OCI-LY1 (cell line): ENCODE data around the gene C17orf114.

ENCODE experiments used
- H2AFZ ChIP-seq: fragments of 200-600 bp; sonication (generic), shearing (Covaris generic); 2 replicates; pipeline ENCODE4 v1.6.0; 2014; ENCODE audit warnings: antibody characterized with exemption, mild to moderate bottlenecking, low read length
- H3F3A ChIP-seq: fragments of 200-600 bp; sonication (generic), shearing (Covaris generic); 2 replicates; pipeline ENCODE4 v1.6.0; 2014; ENCODE audit warnings: mild to moderate bottlenecking, antibody characterized with exemption, low read length, moderate library complexity; ENCODE audit not compliant: insufficient read depth
- H3K27ac ChIP-seq: fragments of 200-600 bp; sonication (generic); 2 replicates; pipeline ENCODE4 v1.5.1; 2014; ENCODE audit warnings: low read length, mixed run types, mild to moderate bottlenecking, low read depth; ENCODE audit not compliant: poor library complexity, severe bottlenecking
- H3K27me3 ChIP-seq: fragments of 200-600 bp; sonication (generic); 2 replicates; pipeline ENCODE4 v1.6.0; 2014; ENCODE audit warnings: antibody characterized with exemption, mild to moderate bottlenecking, low read length, moderate library complexity; ENCODE audit not compliant: insufficient read depth
- H3K36me3 ChIP-seq: fragments of 200-600 bp; sonication (generic); 2 replicates; pipeline ENCODE4 v1.6.1; 2014; ENCODE audit warnings: mild to moderate bottlenecking, antibody characterized with exemption, low read length, moderate library complexity, mixed read lengths; ENCODE audit not compliant: insufficient read depth
- H3K4me1 ChIP-seq: fragments of 200-600 bp; sonication (generic); 2 replicates; pipeline ENCODE4 v1.5.1; 2014; ENCODE audit warnings: mild to moderate bottlenecking, low read length, moderate library complexity; ENCODE audit not compliant: insufficient read depth, severe bottlenecking
- H3K4me2 ChIP-seq: fragments of 200-600 bp; sonication (generic), shearing (Covaris generic); 2 replicates; pipeline ENCODE4 v1.6.1; 2014; ENCODE audit warnings: low read length
- H3K4me3 ChIP-seq: fragments of 200-600 bp; sonication (generic); 2 replicates; pipeline ENCODE4 v1.5.1; 2014; ENCODE audit warnings: low read length, low read depth, mild to moderate bottlenecking, mixed read lengths; ENCODE audit not compliant: poor library complexity, severe bottlenecking
- H3K79me2 ChIP-seq: fragments of 200-600 bp; shearing (Covaris generic); 2 replicates; pipeline ENCODE4 v1.6.1; 2016; ENCODE audit warnings: mixed run types, low read length, mixed read lengths; ENCODE audit not compliant: insufficient read depth
- H3K9ac ChIP-seq: fragments of 200-600 bp; sonication (generic), shearing (Covaris generic); 2 replicates; pipeline ENCODE4 v1.6.1; 2014; ENCODE audit warnings: mild to moderate bottlenecking, low read length, mixed read lengths
- H3K9me2 ChIP-seq: fragments of 200-600 bp; sonication (generic), shearing (Covaris generic); 2 replicates; pipeline ENCODE4 v1.6.1; 2014; ENCODE audit warnings: low read depth, mild to moderate bottlenecking, low read length, mixed read lengths
- H3K9me3 ChIP-seq: fragments of 200-600 bp; shearing (Covaris generic); 2 replicates; pipeline ENCODE4 v1.6.1; 2014; ENCODE audit warnings: low read length, mixed read lengths
- H4K20me1 ChIP-seq: fragments of 200-600 bp; sonication (generic), shearing (Covaris generic); 2 replicates; pipeline ENCODE4 v1.6.0; 2016; ENCODE audit warnings: mild to moderate bottlenecking, low read length; ENCODE audit not compliant: insufficient read depth
- EZH2 ChIP-seq: fragments of 200-600 bp; sonication (generic), shearing (Covaris generic); IDR thresholded peaks from 2 replicates; pipeline ENCODE4 v1.8.0; 2017; ENCODE audit warnings: borderline replicate concordance, mixed run types, mild to moderate bottlenecking, antibody characterized with exemption, low read length, moderate library complexity, mixed read lengths
- TF ChIP-seq, protein P1 (sequence below): fragments of 200-600 bp; sonication (generic), shearing (Covaris generic); IDR thresholded peaks from 2 replicates; pipeline ENCODE4 v1.5.1; 2017; ENCODE audit warnings: mild to moderate bottlenecking, antibody characterized with exemption, low read length, moderate library complexity, mixed read lengths

The C17orf114 gene

DNA sequence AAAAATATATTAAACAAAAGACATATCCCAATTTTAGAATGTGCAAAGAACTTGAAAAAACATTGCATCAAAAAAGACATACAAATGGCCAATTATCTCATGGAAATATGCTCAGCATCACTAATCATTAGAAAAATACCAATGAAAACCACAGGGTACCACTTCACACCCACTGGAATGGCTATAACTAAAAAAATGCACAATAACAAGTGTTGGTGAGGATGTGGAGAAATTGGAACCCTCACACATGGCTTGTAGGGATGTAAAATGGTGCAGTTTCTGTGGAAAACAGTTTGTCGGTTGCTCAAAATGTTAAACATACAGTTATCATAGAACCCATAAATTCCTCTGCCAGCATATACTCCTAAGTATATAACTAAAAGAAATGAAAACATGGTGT lies 7.0 kb downstream of the C17orf114 start:
- Histone ChIP-seq H3K9me2 (no peaks in the 10 kb centered on the region), H3K79me2 (peaks cover 4% of the 10 kb centered on the region; the same call in 1 of the 2 replicates), H3K36me3 (peaks cover 17% of the 10 kb centered on the region), H3K9ac (no peak overlapping the region), H3K27me3 (no peaks in the 10 kb centered on the region), H3F3A (no peaks in the 10 kb centered on the region), H2AFZ (peak overlapping the region; percentile 89), H4K20me1 (no peaks in the 10 kb centered on the region), H3K9me3 (no peaks in the 10 kb centered on the region), H3K4me3 (no peak overlapping the region), H3K4me1 (peaks cover 20% of the 10 kb centered on the region), H3K27ac (no peak overlapping the region), H3K4me2 (no peak overlapping the region; the same call in 1 of the 2 replicates)
- TF ChIP-seq EZH2: no peak
- TF ChIP-seq, protein P1, sequence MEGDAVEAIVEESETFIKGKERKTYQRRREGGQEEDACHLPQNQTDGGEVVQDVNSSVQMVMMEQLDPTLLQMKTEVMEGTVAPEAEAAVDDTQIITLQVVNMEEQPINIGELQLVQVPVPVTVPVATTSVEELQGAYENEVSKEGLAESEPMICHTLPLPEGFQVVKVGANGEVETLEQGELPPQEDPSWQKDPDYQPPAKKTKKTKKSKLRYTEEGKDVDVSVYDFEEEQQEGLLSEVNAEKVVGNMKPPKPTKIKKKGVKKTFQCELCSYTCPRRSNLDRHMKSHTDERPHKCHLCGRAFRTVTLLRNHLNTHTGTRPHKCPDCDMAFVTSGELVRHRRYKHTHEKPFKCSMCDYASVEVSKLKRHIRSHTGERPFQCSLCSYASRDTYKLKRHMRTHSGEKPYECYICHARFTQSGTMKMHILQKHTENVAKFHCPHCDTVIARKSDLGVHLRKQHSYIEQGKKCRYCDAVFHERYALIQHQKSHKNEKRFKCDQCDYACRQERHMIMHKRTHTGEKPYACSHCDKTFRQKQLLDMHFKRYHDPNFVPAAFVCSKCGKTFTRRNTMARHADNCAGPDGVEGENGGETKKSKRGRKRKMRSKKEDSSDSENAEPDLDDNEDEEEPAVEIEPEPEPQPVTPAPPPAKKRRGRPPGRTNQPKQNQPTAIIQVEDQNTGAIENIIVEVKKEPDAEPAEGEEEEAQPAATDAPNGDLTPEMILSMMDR: no peak

DNA sequence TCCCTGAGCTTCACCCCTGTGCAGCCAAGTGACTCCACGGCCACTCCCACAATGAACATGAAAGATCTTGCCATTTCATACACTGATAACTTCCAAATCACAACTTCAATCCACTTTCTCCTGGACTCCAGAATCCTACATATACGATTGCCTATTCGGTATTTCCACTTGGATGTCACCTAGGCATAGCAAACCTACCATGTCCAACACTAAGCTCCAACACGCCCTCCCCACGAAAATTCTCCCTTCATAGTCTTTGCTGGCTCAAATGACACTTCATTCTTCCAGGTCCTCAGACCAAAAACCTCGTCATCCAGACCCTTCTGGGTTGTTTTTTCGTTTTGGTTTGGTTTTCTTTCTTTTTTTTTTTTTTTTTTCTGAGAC lies 11.4 kb downstream of the C17orf114 start:
- H3F3A ChIP-seq: no peaks in the 10 kb centered on the region
- H3K9me3 ChIP-seq: no peaks in the 10 kb centered on the region
- TF ChIP-seq, protein P1: no peak
- no peak for TF ChIP-seq EZH2
- H2AFZ ChIP-seq: no peak overlapping the region
- H3K27me3 ChIP-seq: peaks cover 5% of the 10 kb centered on the region; the same call in 1 of the 2 replicates
- peaks cover 19% of the 10 kb centered on the region for H3K4me1 ChIP-seq
- H3K9me2 ChIP-seq: no peaks in the 10 kb centered on the region
- no peaks in the 10 kb centered on the region for H3K79me2 ChIP-seq
- peak overlapping the region; percentile 68 for H3K4me3 ChIP-seq
- no peaks in the 10 kb centered on the region for H4K20me1 ChIP-seq
- peak overlapping the region; percentile 100 for H3K4me2 ChIP-seq
- H3K36me3 ChIP-seq: no peaks in the 10 kb centered on the region
- peak overlapping the region; percentile 72; the same call in 1 of the 2 replicates for H3K9ac ChIP-seq
- no peak overlapping the region for H3K27ac ChIP-seq

DNA sequence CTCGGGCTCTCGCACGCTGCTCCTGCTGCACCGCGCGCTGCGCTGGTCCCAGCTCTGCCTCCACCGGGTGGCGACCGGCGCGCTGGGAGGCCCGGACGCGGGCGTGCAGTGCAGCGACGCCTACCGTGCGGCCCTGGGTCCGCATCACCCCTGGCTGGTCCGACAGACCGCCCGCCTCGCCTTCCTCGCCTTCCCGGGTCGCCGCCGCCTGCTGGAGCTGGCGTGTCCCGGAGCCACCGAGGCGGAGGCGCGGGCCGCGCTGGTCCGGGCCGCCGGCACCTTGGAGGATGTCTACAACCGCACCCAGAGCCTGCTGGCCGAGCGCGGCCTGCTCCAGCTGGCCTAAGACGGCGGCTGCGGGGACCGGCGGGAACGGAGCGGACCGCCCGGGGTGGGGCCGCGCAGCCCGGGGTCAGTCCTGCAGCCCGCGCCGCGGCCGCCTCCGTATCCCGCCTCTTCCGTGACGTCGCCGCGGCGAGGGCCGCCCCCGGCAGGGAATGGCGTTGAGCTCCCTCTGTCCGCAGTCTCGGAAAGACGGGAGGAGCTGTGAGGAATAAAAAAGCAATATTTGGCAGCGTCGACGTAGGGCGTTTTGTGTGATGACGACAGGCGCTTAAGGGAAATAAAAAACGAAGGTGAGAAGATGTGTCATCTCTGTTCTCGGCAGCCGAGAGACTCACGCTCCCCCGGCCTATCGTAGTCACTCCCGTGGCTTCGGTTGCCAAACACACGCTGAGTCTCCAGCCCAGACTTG lies 12.0 kb downstream of the C17orf114 start:
- TF ChIP-seq EZH2: no peak
- TF ChIP-seq, protein P1: peak; percentile 75
- no peak overlapping the region; the same call in 1 of the 2 replicates for H2AFZ ChIP-seq
- H3K4me2 ChIP-seq: peak overlapping the region; percentile 100
- H3K4me3 ChIP-seq: peak overlapping the region; percentile 68
- no peaks in the 10 kb centered on the region for H3K9me2 ChIP-seq
- H3K9me3 ChIP-seq: no peaks in the 10 kb centered on the region
- no peak overlapping the region for H3K27ac ChIP-seq
- H4K20me1 ChIP-seq: no peaks in the 10 kb centered on the region
- peak overlapping the region; percentile 72 for H3K9ac ChIP-seq
- peaks cover 5% of the 10 kb centered on the region; the same call in 1 of the 2 replicates for H3K27me3 ChIP-seq
- H3K4me1 ChIP-seq: peaks cover 17% of the 10 kb centered on the region
- H3K79me2 ChIP-seq: no peaks in the 10 kb centered on the region
- no peaks in the 10 kb centered on the region for H3F3A ChIP-seq
- no peaks in the 10 kb centered on the region for H3K36me3 ChIP-seq
